ENCODE data around the gene HNRNPC. TPM values are rescaled to one million over a fixed set of nuclear protein-coding genes. Genes with fewer than 3 reads are reported as not detected.

Gene HNRNPC
- total and polyA plus RNA-seq, 9 of the 15 experiments (the other 6 are each of a cell fraction or from before 2014, with no cell fraction given) = 679 to 1,557 (median 1,191) TPM

DNA sequence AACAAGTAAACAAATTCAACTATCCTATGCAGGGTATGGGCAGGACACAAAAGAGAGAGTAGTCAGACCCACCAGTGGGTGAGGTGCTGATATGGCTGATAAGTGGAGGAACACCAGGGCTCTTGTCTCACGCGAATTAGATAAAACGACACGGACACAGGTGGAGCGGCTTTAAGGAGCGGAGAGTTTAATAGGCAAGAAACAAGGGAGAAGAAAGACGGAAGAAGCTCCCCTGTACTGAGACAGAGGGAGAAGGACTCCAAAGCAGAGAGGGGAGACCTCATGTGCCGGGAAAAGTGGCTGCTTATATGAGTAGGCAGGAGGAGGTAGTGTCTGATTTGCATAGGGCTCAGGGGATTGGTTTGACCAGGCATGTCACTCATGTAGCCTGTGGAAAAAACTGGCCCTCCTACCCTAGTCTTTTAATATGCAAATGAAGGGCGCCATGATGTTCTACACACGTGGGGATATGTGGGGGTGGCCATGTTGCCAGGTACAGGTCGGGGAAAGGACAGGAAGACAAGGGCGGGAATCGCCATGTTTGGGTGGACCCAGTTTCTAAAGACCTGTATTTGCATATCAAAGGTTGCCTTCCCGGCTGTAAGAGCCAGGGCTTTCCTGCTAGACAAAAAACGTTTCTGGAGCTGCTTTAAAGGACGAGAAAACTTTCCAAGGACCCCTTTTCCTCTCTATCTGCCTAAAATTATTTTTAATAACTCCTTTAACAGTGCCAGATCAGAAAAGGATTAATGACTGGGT is 39.4 kb upstream of the HNRNPC start (continued):
- TF ChIP-seq, protein P1, sequence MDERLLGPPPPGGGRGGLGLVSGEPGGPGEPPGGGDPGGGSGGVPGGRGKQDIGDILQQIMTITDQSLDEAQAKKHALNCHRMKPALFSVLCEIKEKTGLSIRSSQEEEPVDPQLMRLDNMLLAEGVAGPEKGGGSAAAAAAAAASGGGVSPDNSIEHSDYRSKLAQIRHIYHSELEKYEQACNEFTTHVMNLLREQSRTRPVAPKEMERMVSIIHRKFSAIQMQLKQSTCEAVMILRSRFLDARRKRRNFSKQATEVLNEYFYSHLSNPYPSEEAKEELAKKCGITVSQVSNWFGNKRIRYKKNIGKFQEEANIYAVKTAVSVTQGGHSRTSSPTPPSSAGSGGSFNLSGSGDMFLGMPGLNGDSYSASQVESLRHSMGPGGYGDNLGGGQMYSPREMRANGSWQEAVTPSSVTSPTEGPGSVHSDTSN (CRISPR knock-in tag; IDR thresholded peaks at IDR 0.05; ENCODE audit: low read depth) = peak; percentile 82
- TF ChIP-seq, protein P1 (tag; conservative IDR thresholded peaks at IDR 0.05; ENCODE audit: low read depth) = peak; percentile 96
- TF ChIP-seq TSC22D4 (tag; IDR thresholded peaks at IDR 0.05) (no peak), MEIS2 (IDR thresholded peaks at IDR 0.05; ENCODE audit: partially characterized antibody) (peak; percentile 27), NFYB (IDR thresholded peaks at IDR 0.05; ENCODE audit: extremely low read depth, insufficient read length) (peak; percentile 28), HCFC1 (IDR thresholded peaks at IDR 0.05; ENCODE audit: low read depth, low read length) (peak; percentile 69), ZNF146 (CRISPR knock-in tag; IDR thresholded peaks at IDR 0.05; ENCODE audit: unreplicated experiment) (no peak), COPS2 (conservative IDR thresholded peaks at IDR 0.05) (no peak), ZNF586 (CRISPR knock-in tag; conservative IDR thresholded peaks at IDR 0.05) (no peak), HSF4 (CRISPR knock-in tag; IDR thresholded peaks at IDR 0.05; ENCODE audit: borderline replicate concordance) (no peak), GABPA (tag; conservative IDR thresholded peaks at IDR 0.05; ENCODE audit: low read depth) (0 out of 2 replicates have a peak, but pooled peaks have one; percentile 29), NFIX (CRISPR knock-in tag; IDR thresholded peaks at IDR 0.05; ENCODE audit: low read depth) (no peak)
- TF ChIP-seq, protein P2, sequence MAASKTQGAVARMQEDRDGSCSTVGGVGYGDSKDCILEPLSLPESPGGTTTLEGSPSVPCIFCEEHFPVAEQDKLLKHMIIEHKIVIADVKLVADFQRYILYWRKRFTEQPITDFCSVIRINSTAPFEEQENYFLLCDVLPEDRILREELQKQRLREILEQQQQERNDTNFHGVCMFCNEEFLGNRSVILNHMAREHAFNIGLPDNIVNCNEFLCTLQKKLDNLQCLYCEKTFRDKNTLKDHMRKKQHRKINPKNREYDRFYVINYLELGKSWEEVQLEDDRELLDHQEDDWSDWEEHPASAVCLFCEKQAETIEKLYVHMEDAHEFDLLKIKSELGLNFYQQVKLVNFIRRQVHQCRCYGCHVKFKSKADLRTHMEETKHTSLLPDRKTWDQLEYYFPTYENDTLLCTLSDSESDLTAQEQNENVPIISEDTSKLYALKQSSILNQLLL (CRISPR knock-in tag; IDR thresholded peaks at IDR 0.05; ENCODE audit: borderline replicate concordance) = no peak
- TF ChIP-seq, protein P3, sequence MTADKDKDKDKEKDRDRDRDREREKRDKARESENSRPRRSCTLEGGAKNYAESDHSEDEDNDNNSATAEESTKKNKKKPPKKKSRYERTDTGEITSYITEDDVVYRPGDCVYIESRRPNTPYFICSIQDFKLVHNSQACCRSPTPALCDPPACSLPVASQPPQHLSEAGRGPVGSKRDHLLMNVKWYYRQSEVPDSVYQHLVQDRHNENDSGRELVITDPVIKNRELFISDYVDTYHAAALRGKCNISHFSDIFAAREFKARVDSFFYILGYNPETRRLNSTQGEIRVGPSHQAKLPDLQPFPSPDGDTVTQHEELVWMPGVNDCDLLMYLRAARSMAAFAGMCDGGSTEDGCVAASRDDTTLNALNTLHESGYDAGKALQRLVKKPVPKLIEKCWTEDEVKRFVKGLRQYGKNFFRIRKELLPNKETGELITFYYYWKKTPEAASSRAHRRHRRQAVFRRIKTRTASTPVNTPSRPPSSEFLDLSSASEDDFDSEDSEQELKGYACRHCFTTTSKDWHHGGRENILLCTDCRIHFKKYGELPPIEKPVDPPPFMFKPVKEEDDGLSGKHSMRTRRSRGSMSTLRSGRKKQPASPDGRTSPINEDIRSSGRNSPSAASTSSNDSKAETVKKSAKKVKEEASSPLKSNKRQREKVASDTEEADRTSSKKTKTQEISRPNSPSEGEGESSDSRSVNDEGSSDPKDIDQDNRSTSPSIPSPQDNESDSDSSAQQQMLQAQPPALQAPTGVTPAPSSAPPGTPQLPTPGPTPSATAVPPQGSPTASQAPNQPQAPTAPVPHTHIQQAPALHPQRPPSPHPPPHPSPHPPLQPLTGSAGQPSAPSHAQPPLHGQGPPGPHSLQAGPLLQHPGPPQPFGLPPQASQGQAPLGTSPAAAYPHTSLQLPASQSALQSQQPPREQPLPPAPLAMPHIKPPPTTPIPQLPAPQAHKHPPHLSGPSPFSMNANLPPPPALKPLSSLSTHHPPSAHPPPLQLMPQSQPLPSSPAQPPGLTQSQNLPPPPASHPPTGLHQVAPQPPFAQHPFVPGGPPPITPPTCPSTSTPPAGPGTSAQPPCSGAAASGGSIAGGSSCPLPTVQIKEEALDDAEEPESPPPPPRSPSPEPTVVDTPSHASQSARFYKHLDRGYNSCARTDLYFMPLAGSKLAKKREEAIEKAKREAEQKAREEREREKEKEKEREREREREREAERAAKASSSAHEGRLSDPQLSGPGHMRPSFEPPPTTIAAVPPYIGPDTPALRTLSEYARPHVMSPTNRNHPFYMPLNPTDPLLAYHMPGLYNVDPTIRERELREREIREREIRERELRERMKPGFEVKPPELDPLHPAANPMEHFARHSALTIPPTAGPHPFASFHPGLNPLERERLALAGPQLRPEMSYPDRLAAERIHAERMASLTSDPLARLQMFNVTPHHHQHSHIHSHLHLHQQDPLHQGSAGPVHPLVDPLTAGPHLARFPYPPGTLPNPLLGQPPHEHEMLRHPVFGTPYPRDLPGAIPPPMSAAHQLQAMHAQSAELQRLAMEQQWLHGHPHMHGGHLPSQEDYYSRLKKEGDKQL (CRISPR knock-in tag; IDR thresholded peaks at IDR 0.05; ENCODE audit: borderline replicate concordance) = no peak
- TF ChIP-seq, protein P4, sequence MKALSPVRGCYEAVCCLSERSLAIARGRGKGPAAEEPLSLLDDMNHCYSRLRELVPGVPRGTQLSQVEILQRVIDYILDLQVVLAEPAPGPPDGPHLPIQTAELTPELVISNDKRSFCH (CRISPR knock-in tag; IDR thresholded peaks at IDR 0.05) = no peak
- TF ChIP-seq, protein P4 (tag; IDR thresholded peaks at IDR 0.05) = no peak
